Adipocyte (in vitro differentiated cells): ENCODE data around the gene RRBP1.

Experiments used
- DNase-seq: peaks from one replicate; pipeline ENCODE4 v3.0.0-alpha.2; 2015; ENCODE audit warnings: low read depth
- H3K27me3 ChIP-seq: replicated peaks from 2 replicates; pipeline ENCODE4 v1.7.0; 2013; ENCODE audit warnings: mild to moderate bottlenecking, low read length, moderate library complexity; ENCODE audit not compliant: control insufficient read depth, insufficient read depth
- H3K36me3 ChIP-seq: 2 replicates; pipeline ENCODE4 v1.7.0; 2013; ENCODE audit warnings: low read length, mild to moderate bottlenecking, moderate library complexity; ENCODE audit not compliant: control insufficient read depth, insufficient read depth, severe bottlenecking
- H3K4me1 ChIP-seq: 2 replicates; pipeline ENCODE4 v1.7.0; 2013; ENCODE audit warnings: mild to moderate bottlenecking, low read length, moderate library complexity; ENCODE audit not compliant: control insufficient read depth, insufficient read depth
- H3K4me3 ChIP-seq: 2 replicates; pipeline ENCODE4 v1.7.0; 2013; ENCODE audit warnings: mild to moderate bottlenecking, low read length, moderate library complexity
- H3K9ac ChIP-seq: 2 replicates; pipeline ENCODE4 v1.7.0; 2013; ENCODE audit warnings: mild to moderate bottlenecking, low read length, moderate library complexity
- H3K9me3 ChIP-seq: 2 replicates; pipeline ENCODE4 v1.7.0; 2013; ENCODE audit warnings: mild to moderate bottlenecking, low read length, moderate library complexity; ENCODE audit not compliant: control insufficient read depth

RRBP1 gene

GRCh38 chr20:17721802-17722486 lies 39.9 kb upstream of the RRBP1 start:
- Histone ChIP-seq H3K4me3 (no peak overlapping the region), H3K36me3 (no peaks in the 10 kb centered on the region), H3K9me3 (peaks cover 5% of the 10 kb centered on the region), H3K27me3 (peaks cover 25% of the 10 kb centered on the region), H3K4me1 (no peaks in the 10 kb centered on the region), H3K9ac (no peak overlapping the region)
- DNase-seq, result no peak

- H3K4me1 ChIP-seq, result no peaks in the 10 kb centered on the region
- H3K4me3 ChIP-seq, result no peak overlapping the region
- peaks cover 5% of the 10 kb centered on the region for H3K9me3 ChIP-seq
- H3K36me3 ChIP-seq, result no peaks in the 10 kb centered on the region
- no peak overlapping the region for H3K9ac ChIP-seq
- peaks cover 25% of the 10 kb centered on the region for H3K27me3 ChIP-seq
- no peak for DNase-seq
Observed at GRCh38 chr20:17720755-17721154, 38.7 kb upstream of the RRBP1 start.

GRCh38 chr20:17716331-17716730 lies 34.3 kb upstream of the RRBP1 start:
- no peaks in the 10 kb centered on the region for H3K9me3 ChIP-seq
- no peaks in the 10 kb centered on the region for H3K4me1 ChIP-seq
- H3K9ac ChIP-seq, result no peak overlapping the region
- no peak for DNase-seq
- H3K4me3 ChIP-seq, result no peak overlapping the region
- H3K36me3 ChIP-seq, result no peaks in the 10 kb centered on the region
- H3K27me3 ChIP-seq, result peaks cover 3% of the 10 kb centered on the region

- H3K4me3 ChIP-seq, result no peak overlapping the region
- H3K9ac ChIP-seq, result no peak overlapping the region
- peaks cover 9% of the 10 kb centered on the region for H3K4me1 ChIP-seq
- no peaks in the 10 kb centered on the region for H3K36me3 ChIP-seq
- H3K9me3 ChIP-seq, result no peaks in the 10 kb centered on the region
- H3K27me3 ChIP-seq, result peaks cover 3% of the 10 kb centered on the region
- DNase-seq, result no peak
Observed at GRCh38 chr20:17715075-17715474, 33.0 kb upstream of the RRBP1 start.

GRCh38 chr20:17714597-17714996 lies 32.6 kb upstream of the RRBP1 start:
- no peak for DNase-seq
- peaks cover 9% of the 10 kb centered on the region for H3K4me1 ChIP-seq
- H3K27me3 ChIP-seq, result peaks cover 3% of the 10 kb centered on the region
- no peaks in the 10 kb centered on the region for H3K36me3 ChIP-seq
- H3K9me3 ChIP-seq, result no peaks in the 10 kb centered on the region
- H3K9ac ChIP-seq, result no peak overlapping the region
- no peak overlapping the region for H3K4me3 ChIP-seq

GRCh38 chr20:17712708-17713107 lies 30.7 kb upstream of the RRBP1 start:
- Histone ChIP-seq H3K9me3 (no peaks in the 10 kb centered on the region), H3K4me3 (no peak overlapping the region), H3K4me1 (peaks cover 9% of the 10 kb centered on the region), H3K9ac (no peak overlapping the region), H3K27me3 (peaks cover 3% of the 10 kb centered on the region), H3K36me3 (no peaks in the 10 kb centered on the region)
- DNase-seq, result no peak

GRCh38 chr20:17712201-17712600 lies 30.2 kb upstream of the RRBP1 start:
- Histone ChIP-seq H3K9ac (no peak overlapping the region), H3K36me3 (no peaks in the 10 kb centered on the region), H3K4me3 (no peak overlapping the region), H3K9me3 (no peaks in the 10 kb centered on the region), H3K4me1 (peaks cover 9% of the 10 kb centered on the region), H3K27me3 (peaks cover 3% of the 10 kb centered on the region)
- no peak for DNase-seq

GRCh38 chr20:17711267-17711627 lies 29.2 kb upstream of the RRBP1 start:
- Histone ChIP-seq H3K4me3 (no peak overlapping the region), H3K4me1 (peaks cover 9% of the 10 kb centered on the region), H3K9me3 (no peaks in the 10 kb centered on the region), H3K27me3 (peaks cover 3% of the 10 kb centered on the region), H3K36me3 (no peaks in the 10 kb centered on the region), H3K9ac (no peak overlapping the region)
- no peak for DNase-seq

- H3K4me1 ChIP-seq, result peaks cover 9% of the 10 kb centered on the region
- DNase-seq, result no peak
- no peaks in the 10 kb centered on the region for H3K9me3 ChIP-seq
- no peak overlapping the region for H3K9ac ChIP-seq
- no peaks in the 10 kb centered on the region for H3K36me3 ChIP-seq
- no peak overlapping the region for H3K4me3 ChIP-seq
- peaks cover 7% of the 10 kb centered on the region for H3K27me3 ChIP-seq
Observed at GRCh38 chr20:17710379-17711266, 28.6 kb upstream of the RRBP1 start.

- Histone ChIP-seq H3K27me3 (peaks cover 8% of the 10 kb centered on the region), H3K4me1 (peaks cover 9% of the 10 kb centered on the region), H3K4me3 (no peak overlapping the region), H3K36me3 (no peaks in the 10 kb centered on the region), H3K9ac (no peak overlapping the region), H3K9me3 (no peaks in the 10 kb centered on the region)
- DNase-seq, result no peak
Observed at GRCh38 chr20:17709361-17710293, 27.6 kb upstream of the RRBP1 start.
